GM18498 (cell line): ENCODE measurements around the gene SERPINB3.
"Not testable (repeated sequence)": the region's sequence is repeated elsewhere in the genome, so short reads cannot be mapped to it uniquely, and the experiment has no call there.

ENCODE experiments used
- ATAC-seq: cut with Tn5 transposase; IDR thresholded peaks from one replicate; pipeline ENCODE4 v1.9.1; 2021; ENCODE audit warnings: mild to moderate bottlenecking, moderate library complexity; ENCODE audit not compliant: unreplicated experiment

Gene SERPINB3

GRCh38 chr18:63648241-63648640, 13.5 kb downstream of the SERPINB3 start:
- ATAC-seq: no peak

GRCh38 chr18:63646936-63647335, 14.8 kb downstream of the SERPINB3 start:
- ATAC-seq: no peak

- not testable (repeated sequence) for ATAC-seq
Measured at GRCh38 chr18:63644694-63645093, 17.0 kb downstream of the SERPINB3 start.

- ATAC-seq: not testable (repeated sequence)
Measured at GRCh38 chr18:63644142-63644541, 17.6 kb downstream of the SERPINB3 start, which contains the start of gene SERPINB4. SERPINB4 (minus strand) TSS chr18:63644256; CDS start chr18:63643577, 679 bp downstream.

GRCh38 chr18:63642668-63643356, 18.9 kb downstream of the SERPINB3 start:
- ATAC-seq: not testable (repeated sequence)

- ATAC-seq: not testable (repeated sequence)
Measured at GRCh38 chr18:63641157-63641680, 20.5 kb downstream of the SERPINB3 start.

- no peak for ATAC-seq
Measured at GRCh38 chr18:63637703-63638102, 24.0 kb downstream of the SERPINB3 start.

- no peak for ATAC-seq
Measured at GRCh38 chr18:63627819-63628218, 33.9 kb downstream of the SERPINB3 start.

- ATAC-seq: no peak
Measured at GRCh38 chr18:63626431-63626830, 35.3 kb downstream of the SERPINB3 start.

GRCh38 chr18:63624863-63625262, 36.8 kb downstream of the SERPINB3 start:
- no peak for ATAC-seq

GRCh38 chr18:63619661-63620060, 42.0 kb downstream of the SERPINB3 start:
- no peak for ATAC-seq

GRCh38 chr18:63617915-63618234, 43.8 kb downstream of the SERPINB3 start:
- peak; percentile 15 for ATAC-seq

GRCh38 chr18:63617049-63617914, 44.4 kb downstream of the SERPINB3 start:
- ATAC-seq: peak; percentile 90

GRCh38 chr18:63613420-63613819, 48.3 kb downstream of the SERPINB3 start:
- ATAC-seq: no peak

GRCh38 chr18:63606526-63606925, 55.2 kb downstream of the SERPINB3 start:
- no peak for ATAC-seq
